DND-41 (cell line): ENCODE measurements around the gene GSDME.

ENCODE experiments used
- ATAC-seq: fragments of 200-7000 bp; cut with Tn5 transposase; 3 replicates; pipeline ENCODE4 v1.9.1; 2021; ENCODE audit warnings: low read depth; ENCODE audit not compliant: insufficient read depth
- DNase-seq: peaks from one replicate; pipeline ENCODE4 v3.0.0-alpha.2; 2020
- H2AFZ ChIP-seq: 2 replicates; pipeline ENCODE4 v1.6.0; 2012; ENCODE audit warnings: low read depth, low read length
- H3K27ac ChIP-seq: 2 replicates; pipeline ENCODE4 v1.5.1; 2012; ENCODE audit warnings: low read length, inconsistent platforms
- H3K27me3 ChIP-seq: fragments of 200-600 bp; sonication (generic); 2 replicates; pipeline ENCODE4 v1.6.0; 2012; ENCODE audit warnings: low read length, mild to moderate bottlenecking, inconsistent platforms; ENCODE audit not compliant: insufficient read depth, poor library complexity
- H3K36me3 ChIP-seq: 2 replicates; pipeline ENCODE4 v1.5.1; 2012; ENCODE audit warnings: low read length, inconsistent platforms; ENCODE audit not compliant: insufficient read depth
- H3K4me1 ChIP-seq: 2 replicates; pipeline ENCODE4 v1.5.1; 2012; ENCODE audit warnings: mild to moderate bottlenecking, low read length; ENCODE audit not compliant: insufficient read depth
- H3K4me2 ChIP-seq: 2 replicates; pipeline ENCODE4 v1.6.0; 2012; ENCODE audit warnings: mild to moderate bottlenecking, moderate library complexity, low read length, inconsistent platforms; ENCODE audit not compliant: insufficient read depth
- H3K4me3 ChIP-seq, 2 experiments: fragments of 200-600 bp in 1 of 2; shearing (Covaris generic) in 1 of 2; 2 replicates each; pipeline ENCODE4 v1.5.1; 2012 to 2016; ENCODE audit warnings: inconsistent platforms in 2 of 2, low read length in 2 of 2, mild to moderate bottlenecking in 2 of 2, low read depth in 1 of 2, moderate library complexity in 1 of 2
- H3K79me2 ChIP-seq: 2 replicates; pipeline ENCODE4 v1.6.0; 2012; ENCODE audit warnings: low read length, inconsistent platforms; ENCODE audit not compliant: insufficient read depth
- H3K9ac ChIP-seq: 2 replicates; pipeline ENCODE4 v1.6.0; 2012; ENCODE audit warnings: low read depth, mild to moderate bottlenecking, inconsistent platforms, low read length, moderate library complexity
- H3K9me3 ChIP-seq: 2 replicates; pipeline ENCODE4 v1.5.1; 2012; ENCODE audit warnings: low read length, moderate library complexity, mild to moderate bottlenecking, inconsistent platforms; ENCODE audit not compliant: insufficient read depth, severe bottlenecking
- H4K20me1 ChIP-seq: 2 replicates; pipeline ENCODE4 v1.6.0; 2012; ENCODE audit warnings: low read length; ENCODE audit not compliant: insufficient read depth
- EZH2 ChIP-seq: IDR thresholded peaks from 3 replicates; pipeline ENCODE4 v1.6.1; 2012; ENCODE audit warnings: borderline replicate concordance, low read depth, mild to moderate bottlenecking, moderate library complexity, low read length, inconsistent platforms; ENCODE audit not compliant: severe bottlenecking
- TF ChIP-seq, protein P1 (sequence below): IDR thresholded peaks from 2 replicates; pipeline ENCODE4 v1.5.1; 2012; ENCODE audit warnings: borderline replicate concordance, low read length, moderate library complexity, mild to moderate bottlenecking; ENCODE audit not compliant: poor library complexity, severe bottlenecking; ENCODE audit errors: extremely low read depth

Gene GSDME

DNA sequence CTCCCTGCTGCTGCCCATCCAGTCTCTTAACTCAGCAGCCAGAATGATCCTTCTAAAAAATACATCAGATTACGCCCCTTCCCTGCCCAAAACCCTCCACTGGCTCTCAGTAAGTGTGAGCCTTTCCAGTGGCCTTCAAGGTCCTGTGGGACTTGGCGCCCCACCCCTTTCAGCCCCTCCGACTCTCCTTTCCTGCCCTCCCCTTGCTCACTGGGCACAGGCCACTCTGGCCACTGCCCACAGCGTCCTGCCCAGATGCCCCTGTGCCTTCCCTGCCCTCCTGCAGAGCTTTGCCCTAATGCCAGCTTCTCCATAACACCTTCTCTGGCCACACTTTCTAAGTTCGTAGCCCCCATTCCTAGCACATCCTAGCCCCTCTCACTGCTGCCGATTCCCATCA lies 13.8 kb downstream of the GSDME start:
- H4K20me1 ChIP-seq, result no peaks in the 10 kb centered on the region
- no peak overlapping the region for H3K4me2 ChIP-seq
- no peak for DNase-seq
- no peaks in the 10 kb centered on the region for H3K36me3 ChIP-seq
- H3K9me3 ChIP-seq, result no peaks in the 10 kb centered on the region
- H3K9ac ChIP-seq, result no peak overlapping the region
- TF ChIP-seq, protein P1, sequence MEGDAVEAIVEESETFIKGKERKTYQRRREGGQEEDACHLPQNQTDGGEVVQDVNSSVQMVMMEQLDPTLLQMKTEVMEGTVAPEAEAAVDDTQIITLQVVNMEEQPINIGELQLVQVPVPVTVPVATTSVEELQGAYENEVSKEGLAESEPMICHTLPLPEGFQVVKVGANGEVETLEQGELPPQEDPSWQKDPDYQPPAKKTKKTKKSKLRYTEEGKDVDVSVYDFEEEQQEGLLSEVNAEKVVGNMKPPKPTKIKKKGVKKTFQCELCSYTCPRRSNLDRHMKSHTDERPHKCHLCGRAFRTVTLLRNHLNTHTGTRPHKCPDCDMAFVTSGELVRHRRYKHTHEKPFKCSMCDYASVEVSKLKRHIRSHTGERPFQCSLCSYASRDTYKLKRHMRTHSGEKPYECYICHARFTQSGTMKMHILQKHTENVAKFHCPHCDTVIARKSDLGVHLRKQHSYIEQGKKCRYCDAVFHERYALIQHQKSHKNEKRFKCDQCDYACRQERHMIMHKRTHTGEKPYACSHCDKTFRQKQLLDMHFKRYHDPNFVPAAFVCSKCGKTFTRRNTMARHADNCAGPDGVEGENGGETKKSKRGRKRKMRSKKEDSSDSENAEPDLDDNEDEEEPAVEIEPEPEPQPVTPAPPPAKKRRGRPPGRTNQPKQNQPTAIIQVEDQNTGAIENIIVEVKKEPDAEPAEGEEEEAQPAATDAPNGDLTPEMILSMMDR, result no peak
- TF ChIP-seq EZH2, result no peak
- H3K27ac ChIP-seq, result no peak overlapping the region
- H2AFZ ChIP-seq, result no peak overlapping the region
- H3K27me3 ChIP-seq, result no peaks in the 10 kb centered on the region
- no peak overlapping the region for H3K4me3 ChIP-seq
- no peaks in the 10 kb centered on the region for H3K79me2 ChIP-seq
- ATAC-seq, result no peak
- no peaks in the 10 kb centered on the region for H3K4me1 ChIP-seq

DNA sequence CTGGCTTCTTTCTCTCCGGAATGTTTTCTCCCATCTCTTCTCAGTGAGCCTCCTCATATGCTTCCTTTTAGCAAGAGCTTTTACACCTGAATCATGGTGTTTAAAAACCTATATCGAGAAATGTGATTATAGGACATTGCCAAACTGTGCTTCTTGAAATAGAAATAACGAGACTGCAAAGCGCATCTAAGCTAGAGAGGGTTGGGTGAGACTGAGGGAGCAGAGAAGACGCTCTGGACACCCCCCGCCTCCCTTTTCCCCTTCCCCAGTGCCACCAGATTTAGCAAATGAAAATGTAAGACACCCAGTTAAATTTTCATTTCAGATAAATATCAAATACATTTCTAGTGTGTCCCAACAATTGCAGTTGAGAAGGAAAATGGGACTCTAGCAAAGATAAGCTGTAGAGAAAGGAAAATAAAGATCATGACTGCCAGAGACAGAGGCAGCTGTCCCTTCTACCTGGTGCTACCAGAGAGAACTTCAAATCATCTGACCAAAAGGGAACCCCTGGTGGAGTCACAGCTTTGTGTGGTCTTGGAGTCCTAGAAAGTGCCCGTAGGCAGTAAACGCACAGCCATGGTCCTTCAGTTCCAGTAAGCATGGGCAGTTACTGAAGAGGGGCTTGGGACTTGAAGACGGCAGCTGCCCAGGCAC lies 14.6 kb downstream of the GSDME start:
- Histone ChIP-seq H3K36me3 (no peaks in the 10 kb centered on the region), H2AFZ (no peak overlapping the region), H4K20me1 (no peaks in the 10 kb centered on the region), H3K27ac (no peak overlapping the region), H3K79me2 (no peaks in the 10 kb centered on the region), H3K9me3 (no peaks in the 10 kb centered on the region), H3K4me2 (no peak overlapping the region), H3K27me3 (no peaks in the 10 kb centered on the region), H3K9ac (no peak overlapping the region), H3K4me1 (no peaks in the 10 kb centered on the region), H3K4me3 (no peak overlapping the region)
- TF ChIP-seq EZH2, result no peak
- TF ChIP-seq, protein P1, result no peak
- no peak for ATAC-seq
- no peak for DNase-seq

DNA sequence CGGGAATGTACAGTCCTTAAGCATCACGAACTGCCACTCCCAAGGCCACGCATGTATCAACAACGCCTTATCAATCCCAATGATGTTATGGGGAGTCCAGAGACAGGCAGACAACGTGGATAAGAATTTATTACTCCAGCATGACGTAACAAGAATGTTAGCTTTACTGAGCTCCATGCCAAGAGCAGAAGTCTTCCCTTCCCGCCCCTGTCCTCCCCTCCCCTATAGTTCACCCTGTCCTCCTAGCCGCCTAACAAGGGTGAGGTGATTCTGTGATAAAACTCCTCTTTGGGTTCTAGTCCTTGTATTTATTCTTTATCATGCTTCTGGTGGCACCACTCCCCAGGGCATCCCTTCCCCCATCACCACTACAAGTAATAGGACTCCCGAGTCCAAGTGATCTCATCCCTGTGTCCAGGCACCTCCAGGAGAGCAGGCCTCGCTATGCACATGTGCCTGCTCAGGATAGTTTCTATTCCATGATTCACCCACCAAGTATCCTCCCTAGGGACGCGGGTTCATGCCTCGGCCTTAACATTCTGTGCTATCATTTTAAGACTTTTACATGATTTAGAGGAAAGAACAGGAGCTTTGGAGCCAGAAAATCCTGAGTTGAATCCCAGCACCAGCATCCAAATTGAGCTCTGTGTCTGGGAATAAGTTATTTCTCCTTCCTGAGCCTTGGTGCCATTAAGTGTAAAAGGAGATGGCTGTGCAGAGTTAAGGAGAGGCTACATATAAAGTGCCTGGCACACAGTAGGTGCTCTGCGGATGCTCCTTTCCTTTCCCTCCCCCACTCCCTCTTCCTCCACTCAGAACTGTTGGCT lies 15.4 kb downstream of the GSDME start:
- Histone ChIP-seq H2AFZ (no peak overlapping the region), H3K4me1 (no peaks in the 10 kb centered on the region), H3K27me3 (no peaks in the 10 kb centered on the region), H4K20me1 (no peaks in the 10 kb centered on the region), H3K79me2 (no peaks in the 10 kb centered on the region), H3K9me3 (no peaks in the 10 kb centered on the region), H3K4me3 (no peak overlapping the region), H3K9ac (no peak overlapping the region), H3K36me3 (no peaks in the 10 kb centered on the region), H3K4me2 (no peak overlapping the region), H3K27ac (no peak overlapping the region)
- DNase-seq (no peak), ATAC-seq (no peak)
- no peak for TF ChIP-seq EZH2
- TF ChIP-seq, protein P1, result no peak
